Mesenchymal stem cell (in vitro differentiated cells and primary cell): Measurements from ENCODE around the gene CDKN2D. TPM values are rescaled to one million over a fixed set of nuclear protein-coding genes. Genes with fewer than 3 reads are reported as not detected.

ENCODE experiments used
- DNase-seq: peaks from one replicate; pipeline ENCODE4 v3.0.0-alpha.2; 2013
- H2AFZ ChIP-seq: one replicate; pipeline ENCODE4 v1.6.1; 2013; ENCODE audit warnings: low read depth, mild to moderate bottlenecking, control low read depth, inconsistent platforms, low read length, moderate library complexity
- H2AK5ac ChIP-seq: 2 replicates; pipeline ENCODE4 v1.6.1; 2013; ENCODE audit warnings: low read length, moderate library complexity, mild to moderate bottlenecking, inconsistent platforms; ENCODE audit not compliant: severe bottlenecking
- H2BK120ac ChIP-seq: one replicate; pipeline ENCODE4 v1.6.1; 2013; ENCODE audit warnings: low read depth, mild to moderate bottlenecking, inconsistent platforms, low read length, moderate library complexity
- H2BK12ac ChIP-seq, 2 experiments: one replicate each; pipeline ENCODE4 v1.6.1; 2013; ENCODE audit warnings: inconsistent platforms in 2 of 2, low read length in 2 of 2, mild to moderate bottlenecking in 2 of 2, moderate library complexity in 2 of 2, control low read depth in 1 of 2
- H2BK15ac ChIP-seq: one replicate; pipeline ENCODE4 v1.6.1; 2013; ENCODE audit warnings: mild to moderate bottlenecking, low read depth, inconsistent platforms; ENCODE audit not compliant: poor library complexity, severe bottlenecking
- H2BK5ac ChIP-seq: 2 replicates; pipeline ENCODE4 v1.6.1; 2013; ENCODE audit warnings: low read depth, mild to moderate bottlenecking, low read length, control low read depth, inconsistent platforms; ENCODE audit not compliant: poor library complexity, severe bottlenecking
- H3K14ac ChIP-seq, 2 experiments: one replicate each; pipeline ENCODE4 v1.6.1; 2013; ENCODE audit warnings: inconsistent platforms in 2 of 2, low read length in 2 of 2, control low read depth in 1 of 2, mild to moderate bottlenecking in 1 of 2, moderate library complexity in 1 of 2
- H3K18ac ChIP-seq, 2 experiments: one replicate each; pipeline ENCODE4 v1.6.1; 2013; ENCODE audit warnings: inconsistent platforms in 2 of 2, low read length in 2 of 2, control low read depth in 1 of 2, low read depth in 1 of 2, mild to moderate bottlenecking in 1 of 2
- H3K23ac ChIP-seq, 2 experiments: one replicate each; pipeline ENCODE4 v1.6.1; 2013; ENCODE audit warnings: inconsistent platforms in 2 of 2, low read length in 2 of 2, mild to moderate bottlenecking in 2 of 2, moderate library complexity in 2 of 2, control low read depth in 1 of 2
- H3K27ac ChIP-seq: 2 replicates; pipeline ENCODE4 v1.5.1; 2013; ENCODE audit warnings: mild to moderate bottlenecking, moderate library complexity, low read length, control low read depth, inconsistent platforms; ENCODE audit not compliant: poor library complexity, severe bottlenecking
- H3K27me3 ChIP-seq, 2 experiments: 2 replicates each; pipeline versions ENCODE4 v1.6.1 to v1.7.0; 2013; ENCODE audit warnings: low read length in 2 of 2, mild to moderate bottlenecking in 2 of 2, moderate library complexity in 2 of 2, control low read depth in 1 of 2, inconsistent platforms in 1 of 2; ENCODE audit not compliant: control insufficient read depth in 1 of 2, insufficient read depth in 1 of 2
- H3K36me3 ChIP-seq, 2 experiments: 2 replicates each; pipeline versions ENCODE4 v1.6.1 to v1.7.0; 2013; ENCODE audit warnings: low read length in 2 of 2, control low read depth in 1 of 2, inconsistent platforms in 1 of 2, low read depth in 1 of 2, mild to moderate bottlenecking in 1 of 2; ENCODE audit not compliant: insufficient read depth in 2 of 2, control insufficient read depth in 1 of 2
- H3K4ac ChIP-seq, 2 experiments: one replicate each; pipeline ENCODE4 v1.6.1; 2013; ENCODE audit warnings: inconsistent platforms in 2 of 2, low read length in 2 of 2, mild to moderate bottlenecking in 2 of 2, moderate library complexity in 2 of 2, control low read depth in 1 of 2, low read depth in 1 of 2
- H3K4me1 ChIP-seq: 2 replicates; pipeline ENCODE4 v1.6.1; 2013; ENCODE audit warnings: low read depth, low read length, control low read depth; ENCODE audit not compliant: control insufficient read depth, insufficient read depth
- H3K4me2 ChIP-seq: 2 replicates; pipeline ENCODE4 v1.6.1; 2013; ENCODE audit warnings: low read length, mild to moderate bottlenecking, inconsistent platforms; ENCODE audit not compliant: poor library complexity, severe bottlenecking
- H3K4me3 ChIP-seq, 2 experiments: 2 replicates each; pipeline versions ENCODE4 v1.5.1 to v1.7.0; 2013; ENCODE audit warnings: low read length in 2 of 2, mild to moderate bottlenecking in 2 of 2, control low read depth in 1 of 2, low read depth in 1 of 2; ENCODE audit not compliant: insufficient read depth in 1 of 2
- H3K79me1 ChIP-seq: replicated peaks from 2 replicates; pipeline ENCODE4 v1.6.1; 2013; ENCODE audit warnings: mild to moderate bottlenecking, control low read depth, low read length, inconsistent platforms; ENCODE audit not compliant: poor library complexity, severe bottlenecking
- H3K9ac ChIP-seq: 2 replicates; pipeline ENCODE4 v1.7.0; 2013; ENCODE audit warnings: mild to moderate bottlenecking, low read length, moderate library complexity
- H3K9me3 ChIP-seq: 2 replicates; pipeline ENCODE4 v1.7.0; 2013; ENCODE audit warnings: mild to moderate bottlenecking, low read length; ENCODE audit not compliant: control insufficient read depth
- H4K8ac ChIP-seq: one replicate; pipeline ENCODE4 v1.6.1; 2013; ENCODE audit warnings: inconsistent platforms, mild to moderate bottlenecking, low read length, moderate library complexity
- H4K91ac ChIP-seq: one replicate; pipeline ENCODE4 v1.6.1; 2013; ENCODE audit warnings: mild to moderate bottlenecking, low read length, inconsistent platforms
- WGBS: methylation state at CpG from one replicate; pipeline ENCODE4 v1.1.7; 2013; ENCODE audit warnings: mixed read lengths; 5-methylcytosine and 5-hydroxymethylcytosine counted together
- polyA plus RNA-seq, 2 experiments: library from polyadenylated mRNA; stranded (reverse); fragments of 200-250 nt; gene quantifications; one replicate each; pipeline ENCODE4 v1.2.3, GENCODE V29; 2013

CDKN2D gene
- 6.9 TPM for polyA plus RNA-seq (2013, experiment 1 of 2)
- 6.6 TPM for polyA plus RNA-seq (2013, experiment 2 of 2)

- Histone ChIP-seq H2BK5ac (no peak within 1 kb of the TSS), H4K91ac (peak within 1 kb of the TSS; percentile 88), H3K79me1 (peaks cover 18% of the 10 kb centered on the region), H3K23ac (no peak within 1 kb of the TSS), H3K9ac (peak within 1 kb of the TSS; percentile 87), H3K9me3 (no peaks in the 10 kb centered on the region), H3K36me3 (peaks cover 0 to 2% of the 10 kb centered on the region in 2 experiments), H2AFZ (peak within 1 kb of the TSS; percentile 93), H3K4me3 (peak within 1 kb of the TSS; percentile 85 to 94), H3K27ac (peak within 1 kb of the TSS; percentile 30), H3K27me3 (no peaks in the 10 kb centered on the region), H3K18ac (peak within 1 kb of the TSS; percentile 16 to 94), H2BK12ac (peak within 1 kb of the TSS in 1 of 2 experiments; percentile 49), H2BK120ac (no peak within 1 kb of the TSS), H3K14ac (peak within 1 kb of the TSS in 1 of 2 experiments; percentile 62), H3K4ac (peak within 1 kb of the TSS in 1 of 2 experiments; percentile 87), H3K4me1 (peaks cover 27% of the 10 kb centered on the region), H2AK5ac (no peak within 1 kb of the TSS), H3K4me2 (peak within 1 kb of the TSS; percentile 97), H4K8ac (no peak within 1 kb of the TSS), H2BK15ac (no peak within 1 kb of the TSS)
- peak; percentile 99 for DNase-seq
- under 1% methylated on average over 67 of the region's 71 CpGs for WGBS
These were observed at the start of gene CDKN2D for GRCh38 chr19:10568826-10569651. CDKN2D (minus strand) TSS chr19:10568979; CDS start chr19:10568653, 326 bp downstream.

GRCh38 chr19:10617409-10618121 lies 48.8 kb upstream of the CDKN2D start:
- H3K27ac ChIP-seq = peak overlapping the region; percentile 88
- H3K4me3 ChIP-seq = no peak overlapping the region
- no peak overlapping the region for H3K4me2 ChIP-seq
- peak overlapping the region; percentile 91 for H4K91ac ChIP-seq
- H3K36me3 ChIP-seq = peaks cover 0 to 17% of the 10 kb centered on the region in 2 experiments
- peaks cover 15% of the 10 kb centered on the region for H3K4me1 ChIP-seq
- peak overlapping the region; percentile 54 for H3K9ac ChIP-seq
- H3K9me3 ChIP-seq = no peaks in the 10 kb centered on the region
- WGBS = 75% methylated on average over 12 of the region's 15 CpGs
- peaks cover 27% of the 10 kb centered on the region for H3K79me1 ChIP-seq
- H3K14ac ChIP-seq = no peak overlapping the region
- peak overlapping the region; percentile 64 for H2BK120ac ChIP-seq
- peak overlapping the region; percentile 96 for H4K8ac ChIP-seq
- no peaks in the 10 kb centered on the region for H3K27me3 ChIP-seq
- H2AK5ac ChIP-seq = peak overlapping the region; percentile 97
- peak overlapping the region; percentile 3 to 51 for H3K18ac ChIP-seq
- no peak overlapping the region for H3K23ac ChIP-seq
- no peak overlapping the region for H2AFZ ChIP-seq
- H3K4ac ChIP-seq = peak overlapping the region in 1 of 2 experiments; percentile 17
- H2BK15ac ChIP-seq = no peak overlapping the region
- H2BK5ac ChIP-seq = peak overlapping the region; percentile 39
- DNase-seq = peak; percentile 90
- peak overlapping the region in 1 of 2 experiments; percentile 88 for H2BK12ac ChIP-seq

GRCh38 chr19:10615429-10616023 lies 46.7 kb upstream of the CDKN2D start:
- Histone ChIP-seq H2AFZ (no peak overlapping the region), H3K4me3 (no peak overlapping the region), H3K27me3 (no peaks in the 10 kb centered on the region), H3K27ac (no peak overlapping the region), H3K9ac (no peak overlapping the region), H3K18ac (no peak overlapping the region), H4K8ac (no peak overlapping the region), H3K4me2 (no peak overlapping the region), H2BK12ac (no peak overlapping the region), H3K4me1 (peaks cover 15% of the 10 kb centered on the region), H3K4ac (no peak overlapping the region), H3K36me3 (peaks cover 0 to 12% of the 10 kb centered on the region in 2 experiments), H3K23ac (no peak overlapping the region), H3K9me3 (no peaks in the 10 kb centered on the region), H4K91ac (no peak overlapping the region), H2BK15ac (no peak overlapping the region), H2BK5ac (no peak overlapping the region), H3K14ac (no peak overlapping the region), H2AK5ac (no peak overlapping the region), H2BK120ac (no peak overlapping the region), H3K79me1 (peaks cover 24% of the 10 kb centered on the region)
- DNase-seq = no peak
- 96% methylated on average over 14 of the region's 14 CpGs for WGBS
